Prostate gland (tissue), 2 donors: ENCODE data around the gene CARS1. TPM values are rescaled to one million over a fixed set of nuclear protein-coding genes. Genes with fewer than 3 reads are reported as not detected.

ENCODE experiments used
- DNase-seq: peaks from one replicate; pipeline ENCODE4 v3.0.0-alpha.2; 2019; ENCODE audit warnings: low spot score
- H3K27ac ChIP-seq, 2 donors: fragments of 200-600 bp; sonication (generic); 2 replicates each; pipeline ENCODE4 v1.5.1; 2017 to 2019
- H3K27me3 ChIP-seq: fragments of 200-600 bp; sonication (generic); replicated peaks from 2 replicates; pipeline ENCODE4 v1.5.1; 2019; ENCODE audit not compliant: insufficient read depth
- H3K36me3 ChIP-seq, 2 donors: fragments of 200-600 bp; sonication (generic); 1 replicate in 1 of 2; 2 replicates in 1 of 2; pipeline versions ENCODE4 v1.5.1 to v1.8.1; 2017 to 2019
- H3K4me1 ChIP-seq: fragments of 200-600 bp; sonication (generic); replicated peaks from 2 replicates; pipeline ENCODE4 v1.5.1; 2019
- H3K4me3 ChIP-seq, 2 donors: fragments of 200-600 bp; sonication (generic); 2 replicates each; pipeline ENCODE4 v1.5.1; 2017 to 2019
- H3K9me3 ChIP-seq: fragments of 200-600 bp; sonication (generic); 2 replicates; pipeline ENCODE4 v1.5.1; 2017
- CTCF ChIP-seq, 4 experiments: fragments of 200-600 bp in 2 of 4; fragments of 450-650 bp in 2 of 4; sonication (generic) in 2 of 4; IDR thresholded peaks; 1 replicate in 3 of 4; 2 replicates in 1 of 4; pipeline ENCODE4 v1.5.1; 2016 to 2019; ENCODE audit warnings: antibody characterized with exemption in 4 of 4, mild to moderate bottlenecking in 2 of 4, moderate library complexity in 2 of 4
- POLR2A ChIP-seq: fragments of 450-650 bp; IDR thresholded peaks from one replicate; pipeline ENCODE4 v1.6.1; 2016; ENCODE audit warnings: antibody characterized with exemption, mild to moderate bottlenecking
- POLR2AphosphoS5 ChIP-seq: sonication (generic); formaldehyde crosslinking; IDR thresholded peaks from one replicate; pipeline ENCODE4 v1.6.1; 2017; ENCODE audit warnings: antibody characterized with exemption
- WGBS: methylation state at CpG from one replicate; pipeline ENCODE4 v1.1.5; 2018; 5-methylcytosine and 5-hydroxymethylcytosine counted together
- intact Hi-C: fragments of 100-400 bp; cut with DNase I; formaldehyde crosslinking; loops from one replicate; pipeline ENCODE4 v1.14.2; 2022
- total RNA-seq, 2 donors: library from RNA; depleted of rRNA; stranded (reverse); fragments of >200 nt; gene quantifications; one replicate each; pipeline ENCODE4 v1.1.0, GENCODE V29; 2016

Gene CARS1
- total RNA-seq, 2 donors from 2014 or later = 25.6 to 28.9 TPM

- H3K4me1 ChIP-seq = no peaks in the 10 kb centered on the region
- intact Hi-C loops = loop anchor here (2.0 kb wide), 1 partner anchor 51 kb away; no protein-coding TSS in a partner anchor
- peak; percentile 54 for DNase-seq
- no peak overlapping the region for H3K27ac ChIP-seq
- TF ChIP-seq CTCF (IDR thresholded peaks at IDR 0.05) (peak; percentile 95 to 99 (median 98)), POLR2AphosphoS5 (no peak)
- peaks cover 0 to 5% of the 10 kb centered on the region in 2 donors for H3K36me3 ChIP-seq
- H3K9me3 ChIP-seq = no peaks in the 10 kb centered on the region
- no peak overlapping the region for H3K4me3 ChIP-seq
- H3K27me3 ChIP-seq = no peaks in the 10 kb centered on the region
- WGBS = 52% methylated on average over 26 of the region's 27 CpGs
Measured at GRCh38 chr11:3091846-3092602, 34.8 kb upstream of the CARS1 start.

- intact Hi-C loops = loop anchor here (2.0 kb wide), 1 partner anchor 50 kb away; no protein-coding TSS in a partner anchor
- no peak for DNase-seq
- TF ChIP-seq POLR2A (no peak), POLR2AphosphoS5 (no peak), CTCF (IDR thresholded peaks at IDR 0.05) (no peak)
- H3K4me3 ChIP-seq = no peak overlapping the region
- no peaks in the 10 kb centered on the region for H3K4me1 ChIP-seq
- H3K36me3 ChIP-seq = peaks cover 0 to 5% of the 10 kb centered on the region in 2 donors
- WGBS = 77% methylated on average over 13 of the region's 14 CpGs
- no peak overlapping the region for H3K27ac ChIP-seq
- H3K9me3 ChIP-seq = no peaks in the 10 kb centered on the region
- H3K27me3 ChIP-seq = no peaks in the 10 kb centered on the region
Measured at GRCh38 chr11:3091081-3091845, 34.0 kb upstream of the CARS1 start.

- peaks cover 0 to 5% of the 10 kb centered on the region in 2 donors for H3K36me3 ChIP-seq
- H3K27ac ChIP-seq = no peak overlapping the region
- no peaks in the 10 kb centered on the region for H3K9me3 ChIP-seq
- H3K27me3 ChIP-seq = no peaks in the 10 kb centered on the region
- no peak overlapping the region for H3K4me3 ChIP-seq
- WGBS = 87% methylated on average over 7 of the region's 13 CpGs
- no peak for DNase-seq
- intact Hi-C loops = loop anchor here (2.0 kb wide), 1 partner anchor 49 kb away; no protein-coding TSS in a partner anchor
- no peaks in the 10 kb centered on the region for H3K4me1 ChIP-seq
- no peak for TF ChIP-seq CTCF (IDR thresholded peaks at IDR 0.05)
- no peak for TF ChIP-seq POLR2AphosphoS5
- no peak for TF ChIP-seq POLR2A
Measured at GRCh38 chr11:3090096-3090901, 33.1 kb upstream of the CARS1 start.

- Histone ChIP-seq H3K4me1 (no peaks in the 10 kb centered on the region), H3K27me3 (no peaks in the 10 kb centered on the region), H3K4me3 (no peak overlapping the region), H3K27ac (no peak overlapping the region), H3K9me3 (no peaks in the 10 kb centered on the region), H3K36me3 (peaks cover 0 to 5% of the 10 kb centered on the region in 2 donors)
- no peak for DNase-seq
- TF ChIP-seq POLR2A (no peak), CTCF (IDR thresholded peaks at IDR 0.05) (no peak), POLR2AphosphoS5 (no peak)
- 86% methylated on average over 22 of the region's 25 CpGs for WGBS
- intact Hi-C loops = loop anchor here (2.0 kb wide), 1 partner anchor 49 kb away; no protein-coding TSS in a partner anchor
Measured at GRCh38 chr11:3089236-3090061, 32.2 kb upstream of the CARS1 start.
